Cortex of kidney (tissue), 1 donor: ENCODE data around the gene CCND3.
"Not testable (repeated sequence)": the region's sequence is repeated elsewhere in the genome, so short reads cannot be mapped to it uniquely, and the experiment has no call there.

ENCODE experiments used
- DNase-seq: peaks from one replicate; lab custom pipeline; 2025; lab: John Stamatoyannopoulos, UW

CCND3 gene

GRCh38 chr6:41947581-41948220 lies 6.1 kb upstream of the CCND3 start:
- DNase-seq: no peak

- DNase-seq: no peak
These were observed 1.8 kb upstream of the CCND3 start for GRCh38 chr6:41943456-41943855.

DNA sequence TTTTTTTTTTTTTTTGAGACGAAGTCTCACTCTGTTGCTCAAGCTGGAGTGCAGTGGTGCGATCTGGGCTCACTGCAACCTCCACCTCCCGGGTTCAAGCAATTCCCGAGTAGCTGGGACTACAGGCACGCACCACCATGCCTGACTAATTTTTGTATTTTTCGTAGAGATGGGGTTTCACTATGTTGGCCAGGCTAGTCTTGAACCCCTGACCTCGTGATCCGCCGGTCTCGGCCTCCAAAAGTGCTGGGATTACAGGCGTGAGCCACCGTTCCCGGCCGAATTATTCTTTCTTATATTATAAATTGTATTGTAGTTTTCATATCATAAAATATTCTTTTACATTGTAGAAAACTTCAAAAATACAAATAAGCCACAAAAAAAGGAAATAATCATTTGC lies 1.3 kb upstream of the CCND3 start:
- not testable (repeated sequence) for DNase-seq

DNA sequence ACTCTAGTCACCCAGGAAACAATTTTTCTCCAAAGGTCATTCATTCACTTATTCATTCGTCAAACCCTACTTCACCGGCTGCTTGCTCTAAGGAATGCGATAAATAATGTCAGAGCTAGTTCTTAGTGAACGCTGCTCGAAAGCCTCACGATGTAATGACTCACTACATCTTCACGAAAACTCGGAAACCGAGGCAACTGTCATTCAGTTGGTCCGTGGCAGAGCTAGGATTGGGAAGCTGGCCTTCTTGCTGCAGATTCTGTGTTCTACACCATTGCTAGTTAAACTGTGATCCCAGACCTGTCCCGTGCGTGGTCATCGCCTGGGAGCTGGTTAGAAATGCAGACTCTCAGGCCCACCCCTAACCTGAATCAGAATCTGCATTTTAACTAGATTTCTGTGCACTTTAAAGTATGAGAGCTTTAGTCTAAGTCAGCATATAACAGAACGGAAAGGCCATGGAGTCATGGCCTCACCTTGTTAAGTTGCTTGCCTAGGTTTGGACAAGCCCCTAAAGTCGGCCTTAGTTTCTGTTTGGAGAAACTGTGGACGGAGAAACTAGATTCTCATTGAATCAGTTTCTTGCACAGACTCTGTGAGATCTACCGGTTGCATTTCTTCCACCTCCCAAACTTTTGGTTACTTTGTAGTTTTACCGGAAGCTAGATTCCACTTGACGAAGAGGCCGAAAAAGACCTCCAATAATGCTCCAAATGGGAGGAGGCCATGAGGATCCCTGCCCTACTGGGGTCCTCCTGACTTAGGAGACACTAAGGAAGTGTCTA lies 651 bp upstream of the CCND3 start:
- DNase-seq: no peak

DNA sequence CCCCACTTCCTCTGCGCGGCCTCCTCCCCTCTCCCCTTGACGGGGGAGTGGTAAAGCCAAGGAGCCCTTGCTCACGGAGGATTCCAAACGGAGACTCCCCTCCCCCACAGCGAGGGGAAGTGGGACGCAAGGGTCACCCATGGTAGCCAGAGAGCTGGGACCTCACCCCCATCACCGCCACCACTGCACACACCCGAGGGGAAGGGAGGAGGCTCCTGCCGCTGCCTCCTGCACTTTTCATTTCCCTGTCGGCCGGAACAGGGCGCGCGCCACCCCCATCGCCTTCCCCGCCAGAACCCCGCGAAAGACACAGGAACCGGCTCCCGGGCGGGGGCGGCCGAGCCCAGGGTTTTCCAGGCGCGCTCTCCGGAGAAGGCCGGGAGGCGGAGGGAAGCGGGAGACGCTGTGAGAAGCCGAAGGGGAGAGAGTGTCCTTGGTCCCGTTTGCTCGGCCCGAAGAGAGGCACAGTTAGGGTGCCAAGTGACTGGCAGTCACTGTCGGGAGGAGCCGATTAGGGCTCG lies 789 bp downstream of the CCND3 start:
- no peak for DNase-seq

GRCh38 chr6:41939848-41940758 lies 1.5 kb downstream of the CCND3 start:
- DNase-seq: no peak

GRCh38 chr6:41939176-41939847 lies 2.3 kb downstream of the CCND3 start:
- DNase-seq: no peak

DNA sequence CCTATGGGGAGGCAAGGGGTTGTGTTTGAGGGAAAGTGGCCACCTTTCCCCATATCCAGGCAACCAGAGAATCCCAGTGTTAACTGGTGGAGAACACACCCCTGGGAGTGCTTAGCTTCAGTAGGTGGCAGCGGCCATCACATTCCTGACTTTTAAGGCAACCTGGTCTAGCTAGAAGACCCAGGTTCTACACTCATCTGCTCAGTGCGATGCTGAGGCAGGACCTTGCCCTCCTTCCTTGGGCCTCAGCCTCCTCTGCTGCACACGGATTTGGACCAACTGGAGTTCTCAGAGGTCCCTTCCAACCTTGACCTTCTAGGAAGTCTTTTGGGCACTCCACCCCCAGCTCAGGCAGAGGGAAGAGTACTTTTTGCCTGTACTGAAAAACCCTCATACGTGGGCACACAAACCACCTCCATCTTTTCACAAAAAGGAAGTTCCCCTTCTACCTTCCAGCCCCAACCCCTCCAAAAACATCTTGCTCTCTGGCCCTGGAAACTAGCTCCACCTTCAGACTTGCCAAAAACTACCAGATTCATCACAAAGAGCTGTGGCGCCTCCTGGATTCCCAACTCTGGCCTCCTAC lies 2.9 kb downstream of the CCND3 start:
- DNase-seq: no peak

DNA sequence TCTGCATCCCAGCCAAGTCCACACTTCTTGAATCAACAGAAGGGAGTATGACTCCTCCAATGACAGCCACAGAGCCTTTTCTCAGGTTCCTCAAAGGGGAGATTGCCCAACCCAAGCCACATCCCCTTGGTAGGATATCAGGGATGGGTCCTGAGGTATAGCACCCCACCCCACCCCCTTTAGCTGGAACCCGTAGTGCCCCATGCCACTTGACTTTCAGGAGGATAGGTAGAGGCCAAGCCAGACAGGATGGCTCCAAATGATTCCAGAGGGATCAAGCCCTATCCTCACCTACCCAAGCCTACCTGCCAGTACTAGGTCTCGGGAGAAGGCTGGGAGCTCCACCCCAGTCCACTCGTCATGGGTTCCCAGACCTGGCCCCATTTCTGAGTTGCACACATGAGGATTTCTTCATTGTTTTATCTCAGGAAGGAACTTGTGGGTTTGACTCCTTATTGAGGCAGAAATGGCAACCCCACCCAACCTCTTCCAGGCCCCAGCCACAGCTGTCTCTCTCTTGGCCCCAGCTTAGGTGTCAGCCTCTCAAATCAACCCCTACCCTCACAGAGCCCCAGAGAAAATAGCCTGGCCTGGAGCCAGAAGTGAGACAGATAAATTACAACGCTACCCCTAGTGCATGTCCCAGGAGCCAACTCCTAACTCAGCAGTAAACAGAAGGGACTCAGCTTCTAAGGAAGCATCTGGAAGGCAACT lies 3.6 kb downstream of the CCND3 start:
- DNase-seq: no peak

- no peak for DNase-seq
These were observed 4.1 kb downstream of the CCND3 start for GRCh38 chr6:41937472-41937860.

GRCh38 chr6:41936073-41936837 lies 5.4 kb downstream of the CCND3 start:
- DNase-seq: no peak

GRCh38 chr6:41935685-41936072 lies 5.9 kb downstream of the CCND3 start:
- no peak for DNase-seq

GRCh38 chr6:41935193-41935574 lies 6.4 kb downstream of the CCND3 start:
- no peak for DNase-seq

- no peak for DNase-seq
These were observed 7.1 kb downstream of the CCND3 start for GRCh38 chr6:41934278-41935192.

DNA sequence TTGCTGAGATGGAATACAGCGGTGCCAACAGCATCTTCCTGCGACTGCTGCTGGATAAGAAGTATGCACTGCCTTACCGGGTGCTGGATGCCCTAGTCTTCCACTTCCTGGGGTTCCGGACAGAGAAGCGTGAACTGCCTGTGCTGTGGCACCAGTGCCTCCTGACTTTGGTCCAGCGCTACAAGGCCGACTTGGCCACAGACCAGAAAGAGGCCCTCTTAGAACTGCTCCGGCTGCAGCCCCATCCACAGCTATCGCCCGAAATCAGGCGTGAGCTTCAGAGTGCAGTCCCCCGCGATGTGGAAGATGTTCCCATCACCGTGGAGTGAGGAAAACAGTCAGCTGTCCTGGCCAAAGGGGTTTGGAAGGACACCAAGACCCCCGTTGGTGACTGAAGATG lies 9.2 kb downstream of the CCND3 start:
- DNase-seq: no peak

DNA sequence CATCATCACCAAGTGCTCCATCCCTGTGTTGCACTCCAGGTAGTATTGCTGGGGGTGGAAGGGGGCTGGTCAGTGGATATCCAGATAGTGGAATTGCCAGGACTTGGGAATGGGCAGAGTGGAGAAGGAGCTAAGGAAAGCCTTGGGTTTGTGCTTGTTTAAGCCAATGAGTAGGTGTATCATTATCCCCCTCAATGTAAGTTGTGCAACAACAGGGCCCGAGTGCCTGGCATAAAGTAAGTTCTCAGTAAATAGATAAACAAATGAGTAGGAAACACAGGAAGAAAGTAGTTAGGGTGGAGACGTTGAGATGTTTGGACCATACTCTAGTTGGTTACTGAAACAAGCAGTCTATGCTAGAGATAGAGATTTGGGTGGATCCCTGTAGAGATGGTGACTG lies 9.8 kb downstream of the CCND3 start:
- no peak for DNase-seq

GRCh38 chr6:41929924-41930323 lies 11.7 kb downstream of the CCND3 start:
- DNase-seq: no peak

DNA sequence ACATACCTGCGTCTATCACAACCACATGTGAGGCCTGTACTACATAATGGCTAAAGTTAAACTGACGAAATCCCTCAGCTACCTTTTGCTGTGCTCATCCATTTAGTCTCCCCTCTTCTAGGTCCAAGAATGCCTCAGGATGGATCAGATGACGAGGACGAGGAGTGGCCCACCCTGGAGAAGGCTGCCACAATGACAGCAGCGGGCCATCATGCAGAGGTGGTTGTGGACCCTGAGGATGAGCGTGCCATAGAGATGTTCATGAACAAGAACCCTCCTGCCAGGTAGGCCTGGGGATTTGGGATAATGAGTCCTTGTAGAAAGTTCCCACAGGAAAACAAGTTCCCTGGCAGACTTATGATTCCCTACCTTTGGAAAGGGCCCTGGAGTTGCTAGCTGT lies 14.4 kb downstream of the CCND3 start:
- no peak for DNase-seq

- no peak for DNase-seq
These were observed 19.5 kb downstream of the CCND3 start for GRCh38 chr6:41922154-41922553.
